T-cell (primary cell): ENCODE measurements around the gene TPM4. TPM values are rescaled to one million over a fixed set of nuclear protein-coding genes. Genes with fewer than 3 reads are reported as not detected.

Experiments
- ATAC-seq, 4 experiments: fragments of 200-7000 bp in 3 of 4; fragments of 150-1000 bp in 1 of 4; cut with Tn5 transposase; replicated peaks in 1 of 4; 1 replicate in 3 of 4; 2 replicates in 1 of 4; pipeline ENCODE4 v1.10.0; 2021; ENCODE audit warnings: moderate library complexity in 3 of 4, mild to moderate bottlenecking in 2 of 4, moderate number of reproducible peaks in 1 of 4
- CTCF ChIA-PET, 2 donors: fragments of 300-600 bp; sonication (Branson Sonifier 250); formaldehyde crosslinking; loops; one replicate each; lab custom pipeline; 2022; ENCODE audit warnings: antibody characterized with exemption in 2 of 2; lab: Charles Lee
- POLR2A ChIA-PET, 2 donors: fragments of 300-600 bp; sonication (Branson Sonifier 250); formaldehyde crosslinking; loops; one replicate each; lab custom pipeline; 2022; ENCODE audit warnings: antibody characterized with exemption in 2 of 2; lab: Charles Lee
- DNase-seq, 35 experiments: peaks; one replicate each; pipeline versions ENCODE4 v3.0.0 to v3.0.0-alpha.2; 2013 to 2023
- H3K27ac ChIP-seq: one replicate; pipeline ENCODE4 v1.5.1; 2013; ENCODE audit warnings: low read length
- H3K27me3 ChIP-seq, 2 experiments: replicated peaks in 1 of 2; 1 replicate in 1 of 2; 2 replicates in 1 of 2; pipeline versions ENCODE4 v1.6.1 to v1.7.0; 2013; ENCODE audit warnings: low read length in 1 of 2, mixed read lengths in 1 of 2; ENCODE audit not compliant: control insufficient read depth in 2 of 2, insufficient read depth in 2 of 2; ENCODE audit errors: extremely low read depth in 1 of 2
- H3K36me3 ChIP-seq, 2 donors: 1 replicate in 1 of 2; 2 replicates in 1 of 2; pipeline versions ENCODE4 v1.6.1 to v1.7.0; 2013; ENCODE audit warnings: low read length in 1 of 2; ENCODE audit not compliant: control insufficient read depth in 2 of 2, insufficient read depth in 1 of 2; ENCODE audit errors: extremely low read depth in 1 of 2
- H3K4me1 ChIP-seq, 2 experiments: 1 replicate in 1 of 2; 2 replicates in 1 of 2; pipeline versions ENCODE4 v1.6.1 to v1.7.0; 2013; ENCODE audit warnings: low read length in 2 of 2, mixed read lengths in 1 of 2; ENCODE audit not compliant: insufficient read depth in 2 of 2, control insufficient read depth in 1 of 2; ENCODE audit errors: extremely low read depth in 1 of 2
- H3K4me3 ChIP-seq, 2 donors: 1 replicate in 1 of 2; 2 replicates in 1 of 2; pipeline versions ENCODE4 v1.5.1 to v1.7.0; 2013; ENCODE audit warnings: mild to moderate bottlenecking in 2 of 2, low read length in 1 of 2, moderate library complexity in 1 of 2; ENCODE audit not compliant: control insufficient read depth in 1 of 2; ENCODE audit errors: extremely low read depth in 1 of 2
- H3K9me3 ChIP-seq: 2 replicates; pipeline ENCODE4 v1.7.0; 2013
- H3K27ac Mint-ChIP-seq, 2 donors: one replicate each; pipeline ENCODE4 v1.8.0; 2020 to 2021; ENCODE audit warnings: mild to moderate bottlenecking in 2 of 2, mixed read lengths in 2 of 2
- H3K27me3 Mint-ChIP-seq, 2 donors: one replicate each; pipeline ENCODE4 v1.8.0; 2021 to 2022; ENCODE audit warnings: mixed read lengths in 2 of 2
- H3K36me3 Mint-ChIP-seq: one replicate; pipeline ENCODE4 v1.8.0; 2021; ENCODE audit warnings: mixed read lengths
- H3K4me1 Mint-ChIP-seq, 3 donors: one replicate each; pipeline ENCODE4 v1.8.0; 2020 to 2022; ENCODE audit warnings: mixed read lengths in 3 of 3, mild to moderate bottlenecking in 1 of 3
- H3K4me3 Mint-ChIP-seq, 3 donors: one replicate each; pipeline ENCODE4 v1.8.0; 2020 to 2022; ENCODE audit warnings: mild to moderate bottlenecking in 3 of 3, mixed read lengths in 3 of 3, moderate library complexity in 3 of 3
- H3K9me3 Mint-ChIP-seq, 3 donors: one replicate each; pipeline ENCODE4 v1.8.0; 2020 to 2022; ENCODE audit warnings: mixed read lengths in 3 of 3
- WGBS: methylation state at CpG from one replicate; pipeline ENCODE4 v1.1.5; 2013; ENCODE audit warnings: missing lambda C conversion rate; ENCODE audit not compliant: insufficient coverage; 5-methylcytosine and 5-hydroxymethylcytosine counted together
- total RNA-seq, 35 experiments: library from RNA in 6 of 35; stranded (reverse) in 6 of 35; fragments of 120-200 nt in 1 of 35; gene quantifications; one replicate each; pipeline versions ENCODE4 v1.2.1 to v1.2.4 and lab custom pipeline; 2013 to 2026

Gene TPM4
- total RNA-seq, 5 donors from 2014 or later (not counting 1 experiment from before 2014, with no cell fraction given) = 83.6 to 189 (median 99.5) TPM

DNA sequence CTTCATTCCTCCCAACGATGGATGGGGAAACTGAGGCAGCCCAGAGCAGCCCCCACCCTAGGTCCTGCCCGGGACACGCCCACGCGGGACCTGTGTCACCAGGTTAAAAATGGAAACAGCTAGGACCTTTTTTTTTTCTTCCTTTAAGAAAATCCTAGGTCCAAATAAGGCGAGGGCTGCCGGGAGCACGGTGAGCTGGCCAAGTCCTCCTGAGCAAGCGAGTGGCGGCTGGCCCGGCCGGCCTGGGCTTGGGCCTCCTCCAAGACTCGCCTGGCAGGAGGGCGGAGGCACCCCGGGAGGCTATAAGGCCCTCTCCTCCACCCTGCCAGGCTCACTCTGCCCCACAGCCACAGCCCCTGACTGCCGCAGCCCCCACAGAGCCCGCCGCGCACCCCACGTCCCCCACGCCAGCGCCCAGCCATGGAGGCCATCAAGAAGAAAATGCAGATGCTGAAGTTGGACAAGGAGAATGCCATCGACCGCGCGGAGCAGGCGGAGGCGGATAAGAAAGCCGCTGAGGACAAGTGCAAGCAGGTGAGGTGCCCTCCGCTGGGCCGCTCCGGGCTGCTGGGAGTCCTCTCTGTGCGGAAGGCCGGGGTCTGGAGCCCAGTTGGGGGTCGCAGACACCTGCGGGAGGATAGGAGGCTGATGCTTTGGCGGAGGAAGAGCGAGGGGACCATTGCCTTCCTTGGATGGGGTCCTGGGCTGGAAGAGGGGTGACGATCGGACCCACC lies 8.9 kb upstream of the TPM4 start:
- no peaks in the 10 kb centered on the region for H3K36me3 ChIP-seq
- H3K4me1 ChIP-seq = peaks cover 18 to 45% of the 10 kb centered on the region in 2 experiments
- 90% methylated on average over 36 of the region's 40 CpGs for WGBS
- H3K27ac ChIP-seq = no peak overlapping the region
- no peaks in the 10 kb centered on the region for H3K9me3 ChIP-seq
- ChIA-PET CTCF (interaction anchor here (1.0 to 1.2 kb wide), 2 partner anchors 8 to 22 kb away, joined by 3 to 4 read pairs; no protein-coding TSS in a partner anchor), POLR2A (no interaction called here)
- DNase-seq (no peak), ATAC-seq (no peak)
- no peaks in the 10 kb centered on the region for H3K36me3 Mint-ChIP-seq
- no peaks in the 10 kb centered on the region for H3K9me3 Mint-ChIP-seq
- H3K4me1 Mint-ChIP-seq = peaks cover 17 to 24% (median 23%) of the 10 kb centered on the region in 3 donors
- no peak overlapping the region for H3K4me3 Mint-ChIP-seq
- peaks cover 0 to 4% of the 10 kb centered on the region in 2 experiments for H3K27me3 ChIP-seq
- H3K27me3 Mint-ChIP-seq = no peaks in the 10 kb centered on the region
- no peak overlapping the region for H3K4me3 ChIP-seq
- no peak overlapping the region for H3K27ac Mint-ChIP-seq

DNA sequence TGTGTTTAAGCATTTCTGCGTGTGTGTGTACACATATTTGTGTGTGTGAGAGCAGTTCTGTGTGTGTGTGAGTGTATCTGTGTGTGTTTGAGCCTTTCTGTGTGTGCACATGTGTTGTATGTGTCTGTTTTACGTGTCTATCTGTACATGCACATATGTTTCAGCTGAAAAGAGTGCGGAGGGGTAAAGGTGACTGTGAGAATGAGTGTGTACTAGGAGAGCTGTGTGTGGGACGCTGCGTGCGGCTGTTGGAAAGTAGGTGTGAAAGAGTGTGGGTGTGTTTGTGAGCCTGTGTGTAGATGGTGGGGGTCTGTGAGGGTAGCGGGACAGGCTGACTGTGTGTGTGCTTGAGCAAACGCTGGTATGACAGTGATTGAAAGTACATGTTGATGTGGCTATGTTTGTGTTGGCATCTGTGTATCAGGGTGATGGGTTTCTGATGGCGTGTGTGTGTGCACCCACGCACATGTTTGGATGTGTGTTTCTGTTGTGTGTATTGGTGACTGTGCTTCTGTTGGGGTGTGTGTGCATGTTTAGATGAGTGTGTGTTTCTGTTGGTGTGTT lies 7.5 kb upstream of the TPM4 start:
- H3K36me3 ChIP-seq = no peaks in the 10 kb centered on the region
- H3K4me3 Mint-ChIP-seq = no peak overlapping the region
- CTCF ChIA-PET = interaction anchor here in 1 of 2 donors (0.6 kb wide), 1 partner anchor 17 kb away, joined by 4 read pairs; no protein-coding TSS in a partner anchor

DNA sequence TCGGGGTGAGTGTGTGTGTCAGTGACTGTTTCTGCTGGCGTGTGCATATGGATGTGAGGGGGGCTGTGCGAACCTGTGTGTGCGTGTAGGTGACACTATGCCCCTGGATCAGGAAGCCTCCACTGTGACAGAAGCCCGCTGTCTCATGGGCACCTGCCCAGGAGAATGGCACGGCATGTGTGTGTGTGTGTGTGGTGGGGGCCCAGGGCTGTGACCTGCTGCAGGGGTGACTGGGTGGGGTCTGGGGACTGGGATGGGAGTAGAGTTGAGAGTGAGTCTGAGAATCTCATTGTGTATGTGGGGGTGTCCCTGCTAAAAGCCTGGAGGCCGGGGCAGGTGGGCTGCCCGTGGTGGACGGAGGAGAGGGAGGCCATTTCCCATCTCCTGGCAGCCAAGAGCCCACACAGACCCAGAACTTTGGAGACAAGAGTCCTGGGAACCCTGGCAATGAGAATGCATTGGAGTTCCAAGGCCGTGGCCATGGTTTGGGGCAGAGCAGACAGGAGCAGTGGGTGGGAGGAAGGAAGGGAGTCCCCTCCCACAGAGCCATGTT lies 6.4 kb upstream of the TPM4 start:
- Mint-ChIP-seq H3K27me3 (no peaks in the 10 kb centered on the region), H3K4me1 (peaks cover 35 to 40% (median 38%) of the 10 kb centered on the region in 3 donors), H3K9me3 (no peaks in the 10 kb centered on the region), H3K27ac (no peak overlapping the region), H3K4me3 (peak overlapping the region in 2 of 3 donors; percentile 54 to 69), H3K36me3 (no peaks in the 10 kb centered on the region)
- POLR2A ChIA-PET = interaction anchor here in 1 of 2 donors (0.6 to 1.0 kb wide), 2 partner anchors 24 to 254 kb away, joined by 4 to 8 read pairs; partner anchors contain the start of gene KLF2
- Histone ChIP-seq H3K4me3 (peak overlapping the region; percentile 35 to 40), H3K27me3 (no peaks in the 10 kb centered on the region), H3K4me1 (peaks cover 32 to 59% of the 10 kb centered on the region in 2 experiments), H3K36me3 (no peaks in the 10 kb centered on the region), H3K9me3 (no peaks in the 10 kb centered on the region), H3K27ac (peak overlapping the region; percentile 96)
- ATAC-seq = peak in 1 of 4 experiments; percentile 5
- no peak for DNase-seq
- CTCF ChIA-PET = interaction anchor here (0.5 to 1.8 kb wide), 10 partner anchors 9 to 128 kb away, joined by 3 to 13 read pairs (median 5); partner anchors contain the start of genes AP1M1 (in 1 of the 2) and RAB8A (in 1 of the 2)
- WGBS = 90% methylated on average over 6 of the region's 10 CpGs

More for the DNA sequence above, 7.5 kb upstream of the TPM4 start:
- Mint-ChIP-seq H3K27ac (no peak overlapping the region), H3K9me3 (no peaks in the 10 kb centered on the region), H3K36me3 (no peaks in the 10 kb centered on the region), H3K4me1 (peaks cover 24 to 29% (median 27%) of the 10 kb centered on the region in 3 donors), H3K27me3 (no peaks in the 10 kb centered on the region)
- WGBS = 91% methylated on average over 10 of the region's 10 CpGs
- ATAC-seq (no peak), DNase-seq (no peak)
- peaks cover 0 to 4% of the 10 kb centered on the region in 2 experiments for H3K27me3 ChIP-seq
- H3K4me1 ChIP-seq = peaks cover 23 to 48% of the 10 kb centered on the region in 2 experiments
- POLR2A ChIA-PET = no interaction called here
- H3K27ac ChIP-seq = peak overlapping the region; percentile 96
- no peak overlapping the region for H3K4me3 ChIP-seq
- no peaks in the 10 kb centered on the region for H3K9me3 ChIP-seq

DNA sequence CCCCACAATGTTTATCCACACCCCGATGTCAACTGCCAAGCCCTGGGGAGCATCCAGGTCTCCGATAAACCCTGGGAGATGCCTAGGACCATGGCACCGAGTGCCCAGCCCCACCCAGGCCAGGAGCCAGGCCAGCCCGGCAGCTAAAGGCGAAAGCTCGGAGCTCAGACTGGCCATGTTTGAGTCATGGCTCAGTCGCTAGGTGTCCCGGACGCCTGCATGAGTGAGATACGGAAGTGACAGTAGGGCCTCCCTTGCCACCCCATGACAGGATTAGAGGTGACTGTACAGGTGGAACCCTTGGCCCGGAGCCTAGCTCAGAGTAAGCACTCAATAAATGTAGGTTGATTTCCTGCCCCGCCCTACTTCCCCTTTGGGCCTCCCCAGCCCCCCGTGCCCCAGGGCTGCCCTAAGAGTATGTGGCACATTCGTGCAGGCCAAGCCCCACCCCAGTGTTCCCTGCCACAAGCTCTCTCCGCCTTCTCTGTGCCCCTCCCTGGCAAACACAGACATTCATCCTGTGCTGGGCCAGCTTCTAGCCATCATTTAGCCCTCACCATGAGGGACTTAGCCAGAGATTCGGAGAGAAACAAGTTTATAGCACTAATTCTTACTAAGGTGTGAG lies 5.8 kb upstream of the TPM4 start:
- Mint-ChIP-seq H3K27ac (no peak overlapping the region), H3K9me3 (no peaks in the 10 kb centered on the region), H3K4me1 (peaks cover 41 to 46% (median 44%) of the 10 kb centered on the region in 3 donors), H3K4me3 (peak overlapping the region in 2 of 3 donors; percentile 54 to 69), H3K36me3 (no peaks in the 10 kb centered on the region), H3K27me3 (no peaks in the 10 kb centered on the region)
- no peaks in the 10 kb centered on the region for H3K27me3 ChIP-seq
- peak; percentile 70 to 93 (median 85) for DNase-seq
- ATAC-seq = peak; percentile 90 to 93 (median 92)
- H3K27ac ChIP-seq = peak overlapping the region; percentile 96
- CTCF ChIA-PET = interaction anchor here (0.5 to 1.8 kb wide), 13 partner anchors 8 to 589 kb away, joined by 3 to 13 read pairs (median 5); partner anchors contain the start of genes AP1M1 (in 1 of the 2) and RAB8A (in 1 of the 2)
- POLR2A ChIA-PET = interaction anchor here in 1 of 2 donors (0.6 to 1.0 kb wide), 3 partner anchors 24 to 254 kb away, joined by 4 to 8 read pairs (median 4); partner anchors contain the start of genes FAM32A and KLF2
- no peaks in the 10 kb centered on the region for H3K36me3 ChIP-seq
- no peaks in the 10 kb centered on the region for H3K9me3 ChIP-seq
- peak overlapping the region; percentile 35 to 40 for H3K4me3 ChIP-seq
- H3K4me1 ChIP-seq = peaks cover 32 to 63% of the 10 kb centered on the region in 2 experiments
- WGBS = 2% methylated on average over 13 of the region's 16 CpGs

DNA sequence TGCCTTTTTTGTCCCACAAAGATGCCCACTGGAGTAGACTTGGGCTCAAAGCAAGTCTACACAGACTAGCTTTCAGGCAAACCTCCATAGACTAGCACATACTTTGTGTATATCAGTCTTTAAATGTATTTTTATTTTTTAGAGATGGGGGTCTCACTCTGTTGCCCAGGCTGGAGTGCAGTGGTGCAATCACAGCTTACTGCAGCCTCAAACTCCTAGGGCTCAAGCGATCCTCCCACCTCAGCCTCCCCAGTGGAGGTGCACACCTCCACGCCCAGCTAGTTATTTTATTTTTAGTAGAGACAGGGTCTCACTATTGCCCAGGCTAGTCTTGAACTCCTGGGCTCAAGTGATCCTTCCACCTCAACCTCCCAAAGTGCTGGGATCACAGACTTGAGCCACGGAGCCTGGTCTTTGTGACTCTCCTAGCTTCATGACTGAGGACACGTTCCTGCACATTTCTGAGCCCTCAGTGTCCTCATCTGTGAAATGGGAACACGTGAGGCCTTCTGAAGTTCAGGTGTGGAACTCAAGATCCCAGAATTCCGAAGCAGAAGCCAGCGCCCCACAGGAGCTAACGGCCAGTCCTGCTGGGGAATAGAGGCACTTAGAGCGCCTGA lies 5.1 kb upstream of the TPM4 start:
- Mint-ChIP-seq H3K27ac (peak overlapping the region in 1 of 2 donors; percentile 61), H3K9me3 (no peaks in the 10 kb centered on the region), H3K4me1 (peaks cover 44 to 51% (median 49%) of the 10 kb centered on the region in 3 donors), H3K4me3 (no peak overlapping the region), H3K36me3 (no peaks in the 10 kb centered on the region), H3K27me3 (no peaks in the 10 kb centered on the region)
- DNase-seq = no peak
- Histone ChIP-seq H3K36me3 (no peaks in the 10 kb centered on the region), H3K9me3 (no peaks in the 10 kb centered on the region), H3K4me3 (no peak overlapping the region), H3K4me1 (peaks cover 34 to 69% of the 10 kb centered on the region in 2 experiments), H3K27ac (peak overlapping the region; percentile 96), H3K27me3 (no peaks in the 10 kb centered on the region)
- ChIA-PET CTCF (interaction anchor here in 1 of 2 donors (0.6 to 1.8 kb wide), 8 partner anchors 8 to 588 kb away, joined by 4 to 13 read pairs (median 7); partner anchors contain the start of gene RAB8A), POLR2A (interaction anchor here in 1 of 2 donors (0.8 to 1.0 kb wide), 2 partner anchors 23 to 114 kb away, joined by 4 to 8 read pairs; partner anchors contain the start of gene FAM32A)
- ATAC-seq = peak in 2 of 4 experiments; percentile 1 to 6
- WGBS = 91% methylated on average over 6 of the region's 9 CpGs
